HG03460 (cell line): ENCODE measurements around the gene PEAK1.
"Not testable (repeated sequence)": the region's sequence is repeated elsewhere in the genome, so short reads cannot be mapped to it uniquely, and the experiment has no call there.

Experiments used
- ATAC-seq: cut with Tn5 transposase; IDR thresholded peaks from one replicate; pipeline ENCODE4 v1.9.1; 2021; ENCODE audit not compliant: unreplicated experiment

The PEAK1 gene

DNA sequence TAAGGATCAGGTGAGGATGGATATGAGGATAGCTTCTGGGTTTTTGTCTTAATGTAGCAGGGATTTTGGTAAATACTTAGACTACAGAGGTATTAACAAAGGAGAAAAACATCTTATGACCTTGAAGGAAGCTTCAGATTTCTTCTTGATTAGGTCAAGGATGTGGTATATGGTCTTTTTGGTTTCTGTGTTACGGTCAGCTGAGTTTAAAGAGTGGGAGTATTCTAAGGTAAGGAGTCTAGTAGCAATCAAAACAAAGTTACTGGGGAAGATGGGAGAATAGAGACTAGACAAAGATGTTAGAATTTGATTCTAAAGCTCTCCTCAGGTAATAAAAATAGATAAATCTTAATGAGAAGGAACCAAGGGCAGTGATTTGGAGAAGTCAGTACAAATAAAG, 7.0 kb upstream of the PEAK1 start:
- no peak for ATAC-seq

DNA sequence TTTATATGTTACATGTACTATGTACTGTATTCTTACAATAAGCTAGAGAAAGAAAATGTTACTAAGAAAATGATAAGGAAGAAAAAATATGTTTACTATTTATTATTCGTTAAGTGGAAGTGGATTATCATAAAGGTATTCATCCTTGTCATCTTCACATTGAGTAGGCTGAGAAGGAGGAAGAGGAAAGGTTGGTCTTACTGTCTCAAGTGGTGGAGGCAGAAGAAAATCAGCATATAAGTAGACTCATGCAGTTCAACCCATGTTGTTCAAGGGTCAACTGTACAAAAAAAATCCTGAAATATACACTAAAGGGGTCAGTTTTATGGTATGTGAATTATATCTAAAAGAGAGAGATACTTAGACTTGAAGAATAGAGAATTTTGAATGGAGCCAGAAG, 6.5 kb upstream of the PEAK1 start:
- ATAC-seq: no peak

DNA sequence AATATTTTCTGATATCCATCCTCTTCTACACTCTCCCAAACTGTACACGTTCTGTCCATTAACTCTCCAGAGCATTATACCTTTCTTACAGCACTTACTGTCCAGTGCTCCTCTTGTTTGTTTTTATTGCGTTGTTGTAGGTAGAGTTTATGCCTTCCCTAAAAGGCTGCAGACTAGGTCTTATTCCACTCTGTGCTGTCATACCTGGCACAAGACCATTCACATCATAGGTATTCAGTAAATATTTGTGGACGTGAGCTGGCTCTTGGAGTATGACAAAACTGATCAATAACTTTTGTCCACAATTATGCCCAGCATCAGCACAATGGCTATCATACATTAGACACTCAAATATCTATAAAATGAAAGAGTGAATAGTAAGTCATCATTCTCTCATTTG, 5.2 kb upstream of the PEAK1 start:
- ATAC-seq: no peak

DNA sequence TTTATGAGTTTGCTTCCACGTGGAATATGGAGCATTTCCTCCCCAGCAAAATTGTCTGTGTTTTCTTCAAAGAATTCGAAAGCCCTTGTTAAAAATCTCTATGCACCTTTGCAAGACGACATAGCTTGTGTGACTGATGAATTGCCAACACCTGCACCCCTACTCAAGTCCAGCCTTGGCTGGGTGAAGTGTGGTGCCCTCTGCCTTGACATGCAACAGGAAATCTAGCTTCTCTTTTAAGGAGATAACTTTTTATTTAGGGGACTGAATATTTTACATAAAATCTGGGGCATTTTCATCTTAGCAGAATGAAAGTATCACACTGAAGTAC, 1.4 kb upstream of the PEAK1 start:
- ATAC-seq: no peak

DNA sequence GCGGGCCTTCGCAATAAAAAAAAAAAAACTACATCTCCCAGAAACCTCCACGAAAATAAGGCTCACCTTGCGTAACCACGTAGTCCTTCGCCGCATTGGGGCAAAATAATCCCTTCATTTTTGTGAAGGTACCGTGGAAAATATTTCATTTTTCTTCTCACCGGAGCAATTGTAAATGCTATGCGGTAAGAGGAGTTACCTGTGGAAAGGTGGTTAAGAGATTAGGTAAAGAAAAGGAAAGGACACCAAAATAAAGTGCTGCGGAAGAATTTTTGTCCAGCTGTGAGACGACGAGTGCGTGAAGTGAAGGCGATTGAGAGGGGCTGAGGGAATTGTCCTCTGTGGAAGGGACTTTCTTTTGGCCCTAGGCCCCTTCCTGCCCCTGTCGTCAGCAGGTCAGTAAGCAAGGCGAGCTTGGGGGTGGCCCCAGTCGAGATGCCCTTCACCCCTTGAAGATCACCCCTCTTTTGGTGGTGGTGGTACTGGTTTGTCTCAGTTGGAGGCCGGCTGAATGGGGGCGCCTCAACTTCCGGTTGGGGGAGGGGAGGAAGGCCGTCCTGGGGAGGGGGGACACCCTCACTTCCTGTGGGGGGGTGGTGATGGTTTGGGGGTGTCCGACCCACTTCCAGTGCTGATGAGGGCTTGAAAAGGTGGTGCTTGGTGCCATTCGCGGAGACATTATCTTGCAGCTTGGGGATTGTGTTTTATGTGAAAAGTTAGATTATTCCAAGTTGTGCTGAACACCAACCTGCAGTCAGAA, 886 bp upstream of the PEAK1 start, which contains the start of gene HMG20A:
Gene HMG20A, plus strand, starts transcription at position 279 of the 760 bp plus-strand sequence. CDS start 37,520 bp downstream, outside the sequence.
- ATAC-seq: peak; percentile 35

DNA sequence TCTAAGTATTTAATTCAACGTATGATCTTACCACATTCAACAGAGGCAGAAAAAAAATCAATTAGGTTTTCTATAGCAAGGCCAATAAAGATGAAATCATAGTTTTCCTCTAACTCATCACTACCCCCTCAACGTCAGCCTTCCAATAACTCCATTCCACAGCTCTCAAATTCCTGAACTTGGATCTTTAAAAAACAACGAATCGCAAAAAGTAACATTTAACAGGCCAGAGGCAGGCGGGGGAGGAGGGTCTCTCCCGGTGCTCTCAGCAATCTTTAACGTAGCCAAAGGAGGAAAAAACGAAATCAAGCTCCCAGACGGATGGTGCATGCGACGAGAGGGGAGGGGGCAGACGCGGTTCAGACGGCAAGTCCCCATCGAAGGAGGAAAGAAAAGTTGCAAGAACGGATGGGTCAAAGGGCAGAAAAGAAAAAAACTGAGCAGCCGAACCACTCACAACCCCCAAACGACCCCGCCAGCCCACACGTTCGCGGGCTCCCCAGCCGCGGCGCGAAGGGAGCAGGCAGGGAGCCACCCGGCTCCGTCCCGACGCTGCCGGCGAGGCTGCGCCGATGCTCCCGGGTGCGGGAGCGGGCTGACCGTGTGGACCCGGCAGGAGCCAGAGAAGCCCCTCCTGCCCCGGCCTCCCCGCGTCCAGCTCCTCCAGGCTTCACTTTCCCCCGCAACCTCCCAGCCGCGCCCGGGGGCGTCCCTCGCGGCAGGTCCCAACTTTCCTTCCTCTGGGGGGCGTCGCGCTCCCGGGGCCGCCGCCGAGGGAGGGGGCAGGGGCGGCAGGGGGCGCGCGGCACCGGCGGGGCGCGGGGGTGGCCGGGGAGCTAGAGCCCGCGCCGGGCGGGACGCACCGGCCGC, 703 bp downstream of the PEAK1 start:
- peak; percentile 23 for ATAC-seq

DNA sequence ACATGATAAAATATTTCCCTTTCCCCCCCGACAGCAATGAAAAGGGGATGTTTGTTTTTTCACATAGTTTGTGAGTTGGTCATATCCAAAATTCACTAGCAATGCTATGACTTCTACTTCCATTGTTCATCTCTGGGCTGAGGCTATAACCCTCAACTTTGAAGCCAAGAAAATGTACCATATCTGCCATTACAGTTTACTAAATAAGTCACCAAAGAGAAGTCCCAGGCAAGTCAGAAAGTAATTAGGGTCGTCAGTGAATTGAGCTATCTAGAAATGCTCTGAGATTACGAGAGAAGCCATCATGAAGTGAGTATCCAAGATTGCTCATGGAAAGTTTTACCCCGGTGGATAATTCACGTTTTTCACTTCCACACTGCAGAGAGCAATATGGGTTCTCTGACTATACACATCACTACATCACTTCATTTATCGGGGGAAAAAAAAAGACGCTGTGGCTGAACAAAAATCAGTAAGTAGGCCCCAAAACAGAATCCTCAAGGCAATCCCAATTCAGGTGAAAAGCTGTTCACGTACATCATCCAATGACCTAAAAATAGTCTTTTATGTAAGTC, 1.4 kb downstream of the PEAK1 start:
- no peak for ATAC-seq

DNA sequence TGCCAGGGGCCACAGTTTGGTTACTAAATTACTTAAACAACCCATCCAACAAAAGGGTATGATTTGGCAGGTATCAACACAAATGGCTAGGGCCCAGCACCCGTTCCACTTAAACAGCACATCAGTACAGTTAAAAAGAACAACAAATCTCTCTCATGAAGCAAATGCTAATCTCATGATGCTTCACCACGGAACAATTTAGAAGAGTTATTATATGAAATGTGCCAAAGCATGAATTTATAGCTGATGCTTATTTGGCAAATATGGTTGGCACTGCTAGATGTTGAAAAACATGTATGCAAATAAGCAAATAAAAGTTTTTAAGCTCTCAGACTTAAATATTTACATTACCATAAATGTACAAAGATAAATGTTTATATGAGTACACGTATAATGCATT, 2.3 kb downstream of the PEAK1 start:
- ATAC-seq: no peak

DNA sequence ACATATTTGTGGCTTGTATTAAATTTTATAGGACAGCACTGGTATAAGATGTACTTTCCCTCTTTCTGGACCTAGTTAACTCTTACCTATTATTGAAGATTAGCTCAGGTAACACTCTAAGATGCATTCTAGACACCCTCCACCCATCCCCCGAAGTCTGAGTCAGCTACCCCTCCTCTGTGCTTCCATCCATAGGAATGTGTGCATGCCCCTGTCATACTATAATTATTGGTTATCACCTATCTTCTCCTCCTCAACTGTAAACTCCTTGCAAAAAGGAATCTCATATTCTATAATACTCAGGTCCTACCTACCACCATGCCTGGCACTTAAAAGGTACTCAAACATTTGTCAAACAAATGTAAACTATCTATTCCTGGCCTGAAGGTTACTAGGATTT, 3.0 kb downstream of the PEAK1 start:
- no peak for ATAC-seq

DNA sequence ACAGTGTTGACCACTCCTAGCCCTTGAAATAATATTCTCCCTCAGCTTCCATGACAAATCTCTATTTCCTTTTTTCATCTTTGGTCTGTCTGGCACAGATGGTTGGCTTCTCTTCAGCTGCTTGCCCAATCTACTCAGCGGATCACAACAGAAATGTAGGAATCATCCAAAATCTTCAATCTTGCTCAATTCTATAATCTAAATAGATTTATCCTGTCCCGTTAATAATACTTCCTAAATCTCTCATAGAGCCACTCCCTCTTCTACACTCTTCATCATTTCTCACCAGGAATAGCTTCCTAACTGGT, 3.8 kb downstream of the PEAK1 start:
- no peak for ATAC-seq

DNA sequence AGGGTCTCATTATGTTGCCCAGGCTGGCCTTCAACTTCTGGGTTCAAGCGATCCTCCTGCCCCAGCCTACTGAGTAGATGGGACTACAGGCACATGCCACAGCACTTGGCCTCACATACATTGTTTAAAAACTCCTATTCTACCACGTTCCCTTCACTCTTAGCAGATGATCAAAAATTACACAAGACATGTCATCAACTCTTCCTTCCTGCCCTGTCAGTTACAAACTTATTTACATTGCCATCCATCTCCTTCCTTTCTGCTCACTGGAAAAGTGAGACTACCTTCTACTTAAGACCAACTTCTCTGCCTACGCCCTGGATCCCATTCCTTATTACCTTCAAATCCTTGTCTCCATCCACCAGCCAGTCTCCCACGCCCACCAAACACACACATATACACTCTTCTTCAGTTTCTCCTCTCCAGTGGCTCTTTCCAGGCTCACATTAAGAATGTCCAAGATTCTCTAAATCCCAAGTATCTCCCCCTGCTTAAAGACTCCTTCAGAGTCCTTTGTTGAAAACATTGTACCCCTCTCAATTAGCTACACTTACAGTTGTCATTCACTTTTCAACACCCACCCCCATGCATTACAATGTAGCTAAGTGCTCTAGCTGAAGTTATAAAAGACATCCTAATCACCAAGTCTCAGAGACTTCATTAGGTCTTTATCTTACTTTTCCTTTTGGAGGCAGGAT, 4.3 kb downstream of the PEAK1 start:
- ATAC-seq: no peak

DNA sequence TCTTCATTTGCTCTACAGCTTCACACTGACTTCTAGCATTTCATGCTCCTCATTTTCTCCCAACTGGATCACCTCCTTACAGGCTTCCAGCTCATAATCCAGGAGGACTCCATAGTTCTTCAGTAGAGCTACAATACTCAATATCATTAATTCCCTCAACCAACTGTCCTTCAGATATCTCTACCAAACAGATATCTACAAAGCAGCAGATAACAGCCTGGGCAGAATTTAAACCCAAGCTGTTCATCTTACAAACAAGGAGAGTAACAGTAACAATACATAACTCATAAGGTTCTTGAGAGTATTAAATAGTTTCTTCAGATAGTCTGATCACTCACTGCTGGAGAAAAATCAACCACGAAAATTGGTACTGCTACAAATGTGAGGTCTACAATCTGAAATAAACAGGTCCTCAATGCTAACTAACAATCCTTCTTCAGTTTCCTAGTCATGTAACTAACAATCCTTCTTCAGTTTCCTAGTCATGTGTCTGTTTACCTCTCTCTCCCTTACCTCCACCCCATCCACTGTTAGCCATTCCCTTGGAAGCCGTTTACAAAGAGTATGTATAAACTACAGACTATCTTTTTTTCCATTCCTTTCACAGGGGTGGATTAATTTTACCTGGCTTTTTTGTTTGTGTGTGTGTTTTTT, 5.0 kb downstream of the PEAK1 start:
- no peak for ATAC-seq

DNA sequence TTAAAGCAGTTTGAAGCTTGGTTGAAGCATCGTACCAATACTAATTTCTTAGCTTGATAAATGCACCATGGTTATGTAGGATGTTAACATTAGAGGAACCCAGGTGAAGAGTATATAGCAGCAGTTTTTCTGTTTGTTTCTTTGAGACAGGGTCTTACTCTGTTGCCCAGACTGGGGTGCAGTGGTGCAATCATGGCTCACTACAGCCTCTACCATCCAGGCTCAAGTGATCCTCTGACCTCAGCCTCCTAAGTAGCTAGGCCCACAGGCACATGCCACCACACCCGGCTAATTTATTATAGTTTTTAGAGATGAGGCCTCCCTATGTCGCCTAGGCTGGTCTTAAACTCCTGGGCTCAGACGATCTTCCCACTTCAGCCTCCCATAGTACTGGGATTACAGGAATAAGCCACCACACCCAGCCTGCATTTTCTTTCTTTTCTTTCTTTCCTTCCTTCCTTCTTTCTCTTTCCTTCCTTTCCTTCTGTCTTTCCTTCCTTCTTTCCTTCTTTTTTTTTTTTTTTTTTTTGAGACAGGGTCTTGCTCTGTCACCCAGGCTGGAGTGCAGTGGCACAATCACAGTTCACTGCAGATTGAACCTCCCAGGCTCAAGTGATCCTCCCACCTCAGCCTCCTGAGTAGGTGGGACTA, 6.1 kb downstream of the PEAK1 start:
- ATAC-seq: no peak

DNA sequence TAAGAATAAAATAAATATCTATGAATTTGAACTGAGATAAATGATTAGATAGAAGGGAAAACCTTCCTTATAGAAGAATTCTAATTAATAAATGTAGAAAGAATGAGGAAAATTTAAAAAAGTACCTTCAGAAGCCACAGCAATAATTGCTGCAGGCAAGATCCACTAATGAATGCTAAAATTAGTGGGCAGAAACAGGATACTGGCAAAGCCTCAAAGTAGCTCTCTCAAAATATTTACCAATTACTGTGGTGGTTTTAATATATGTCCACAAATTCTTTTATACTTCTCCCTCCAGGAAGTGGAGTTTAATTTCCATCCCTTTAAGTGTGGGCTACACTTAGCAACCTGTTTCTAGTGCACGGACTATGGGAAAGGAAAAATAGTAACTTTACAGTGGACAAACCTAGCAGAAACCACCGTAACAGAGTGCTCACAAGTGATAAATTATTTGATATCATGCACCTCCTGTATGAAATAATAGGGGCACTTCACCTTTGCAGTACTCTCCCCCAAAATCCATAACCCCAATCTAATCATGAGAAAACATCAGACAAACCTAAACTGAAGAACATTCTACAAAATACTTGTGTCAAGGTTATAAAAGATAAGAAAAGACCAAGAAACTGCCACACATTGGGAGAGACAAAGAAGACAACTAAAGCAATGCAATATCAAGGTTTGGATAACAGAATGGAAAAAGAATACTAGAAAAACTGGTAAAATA, 6.8 kb downstream of the PEAK1 start:
- no peak for ATAC-seq

DNA sequence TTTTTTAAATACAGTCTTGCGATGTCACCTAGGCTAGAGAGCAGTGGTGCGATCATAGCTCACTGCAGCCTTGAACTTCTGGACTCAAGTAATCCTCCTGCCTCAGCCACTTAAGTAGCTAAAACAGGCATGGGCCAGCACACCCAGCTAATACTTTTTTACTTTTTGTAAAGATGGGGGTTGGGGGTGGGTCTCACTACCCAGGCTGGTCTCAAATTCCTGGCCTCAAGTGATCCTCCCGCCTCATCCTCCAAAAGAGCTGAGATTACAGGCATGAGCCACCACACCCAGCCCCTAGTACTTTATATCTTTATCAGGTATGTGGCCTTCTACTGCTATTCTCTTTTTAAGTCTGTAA, 8.3 kb downstream of the PEAK1 start:
- ATAC-seq: no peak

DNA sequence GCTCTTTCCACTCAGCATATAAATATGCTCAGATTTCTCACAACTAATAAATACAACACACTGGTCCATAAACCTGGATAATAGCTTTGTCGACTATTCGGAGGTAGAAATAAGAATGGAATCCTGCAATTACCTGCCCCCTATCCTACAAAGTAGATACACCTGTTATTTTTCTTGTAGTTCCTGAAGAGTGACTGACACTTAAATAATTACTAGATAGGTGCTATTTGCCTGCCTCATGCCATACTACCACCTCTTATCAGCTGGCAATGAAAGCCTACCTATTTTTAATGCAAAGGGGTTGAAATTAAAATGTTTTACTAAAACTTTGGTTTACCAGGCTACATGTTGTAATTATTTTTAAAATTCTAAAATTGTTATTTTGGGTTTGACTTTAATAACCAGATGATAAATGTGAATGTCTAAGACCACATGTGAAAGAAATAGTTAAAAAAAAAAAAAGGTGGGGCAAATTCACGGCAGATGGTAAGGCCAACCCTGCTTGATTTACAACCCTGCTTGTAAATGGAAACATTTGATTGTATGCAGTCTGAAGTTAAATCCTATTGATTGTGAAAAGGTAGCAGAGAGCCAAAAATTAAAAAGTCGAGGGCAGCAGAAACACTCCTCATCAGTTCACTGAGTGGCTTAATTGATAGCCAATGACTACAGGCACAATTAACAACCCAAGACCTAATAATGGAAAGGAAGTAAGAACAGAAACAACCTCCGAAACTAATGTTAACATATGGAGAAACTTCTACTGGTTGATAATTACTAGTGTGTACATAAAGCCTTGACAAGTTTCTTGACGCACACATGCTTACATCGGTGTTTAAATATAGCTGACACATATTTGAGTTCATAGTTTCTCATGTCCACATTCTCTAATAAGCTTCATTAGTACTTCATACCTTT, 8.9 kb downstream of the PEAK1 start:
- ATAC-seq: peak; percentile 59

DNA sequence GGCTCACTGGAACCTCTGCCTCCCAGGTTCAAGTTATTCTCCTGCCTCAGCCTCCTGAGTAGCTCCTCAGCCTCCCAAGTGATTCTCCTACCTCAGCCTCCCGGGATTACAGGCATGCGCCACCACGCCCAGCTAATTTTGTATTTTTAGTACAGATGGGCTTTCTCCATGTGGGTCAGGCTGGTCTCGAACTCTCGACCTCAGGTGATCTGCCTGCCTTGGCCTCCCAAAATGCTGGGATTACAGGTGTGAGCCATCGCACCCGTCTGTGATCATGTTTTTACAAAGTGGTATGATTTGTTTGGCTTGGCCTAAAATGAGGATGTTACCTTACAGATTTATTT, 9.8 kb downstream of the PEAK1 start:
- not testable (repeated sequence) for ATAC-seq

DNA sequence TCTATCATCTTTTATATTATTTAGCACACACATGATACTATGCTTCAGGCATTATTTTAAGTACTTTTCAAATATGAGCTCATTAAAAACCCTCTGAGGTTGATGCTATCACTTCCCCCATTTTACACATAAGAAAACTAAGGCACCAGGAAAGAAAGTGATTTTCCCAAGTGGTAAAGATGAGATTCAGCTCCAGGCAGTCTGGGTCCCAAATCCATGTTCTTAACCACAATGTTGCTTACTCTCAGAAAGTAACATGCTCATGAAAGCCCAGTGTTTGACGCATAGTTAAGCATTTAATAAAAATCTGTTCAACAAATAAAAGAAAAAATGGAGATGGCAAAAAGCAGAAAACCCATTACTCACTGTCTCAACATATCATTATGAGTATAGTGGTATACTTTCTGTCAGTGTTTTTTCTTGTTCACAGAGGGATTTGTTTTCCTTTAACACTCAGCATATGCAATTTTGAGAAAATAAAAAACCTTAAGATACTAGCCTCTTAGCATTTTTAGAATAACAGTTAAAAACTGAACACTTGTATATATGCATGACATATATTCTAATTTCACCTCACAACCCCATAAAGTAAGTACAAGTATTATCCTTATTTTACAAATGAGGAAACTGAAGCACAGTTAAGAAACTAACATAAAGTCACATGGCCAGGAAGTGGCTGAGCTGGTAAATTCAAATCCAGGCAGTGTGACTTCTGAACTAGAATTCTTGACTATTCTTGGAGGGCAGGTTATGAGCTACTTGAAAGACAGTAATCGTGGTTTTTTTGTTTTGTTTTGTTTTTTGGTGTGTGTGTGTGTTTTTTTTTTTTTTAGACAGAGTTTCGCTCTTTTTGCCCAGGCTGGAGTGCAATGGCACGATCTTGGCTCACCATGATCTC, 10.4 kb downstream of the PEAK1 start:
- no peak for ATAC-seq
